IMR-90 (cell line): ENCODE results near the gene TBC1D17. TPM values are rescaled to one million over a fixed set of nuclear protein-coding genes. Genes with fewer than 3 reads are reported as not detected.

Source experiments
- ATAC-seq: fragments of 200-7000 bp; cut with Tn5 transposase; 2 replicates; pipeline ENCODE4 v1.9.1; 2020; ENCODE audit warnings: low read depth, mild to moderate bottlenecking, moderate library complexity
- BruUV-seq: library from RNA; stranded (reverse); fragments of 400-500 nt; replicated peaks from 2 replicates; lab custom pipeline; 2021; lab: Mats Ljungman, UMichigan
- CTCF ChIA-PET: fragments of 300-600 bp; formaldehyde crosslinking; extraction: SDS; loops from one replicate; lab custom pipeline; 2021; ENCODE audit warnings: antibody characterized with exemption; lab: Yijun Ruan, JAX
- POLR2A ChIA-PET: fragments of 300-600 bp; sonication (Branson Sonifier 250); formaldehyde crosslinking; loops from one replicate; lab custom pipeline; 2022; ENCODE audit warnings: antibody characterized with exemption; ENCODE audit not compliant: unreplicated experiment; lab: Charles Lee
- DNase-seq: peaks from one replicate; pipeline ENCODE4 v3.0.0; 2013
- H2AFZ ChIP-seq: replicated peaks from 2 replicates; pipeline ENCODE3; 2013; ENCODE audit warnings: low read length, mild to moderate bottlenecking; ENCODE audit not compliant: poor library complexity
- H2AK5ac ChIP-seq: 2 replicates; pipeline ENCODE4 v1.6.1; 2013; ENCODE audit warnings: low read depth, low read length, inconsistent platforms
- H2AK9ac ChIP-seq: replicated peaks from 2 replicates; pipeline ENCODE3; 2013; ENCODE audit warnings: mild to moderate bottlenecking, low read depth, low read length, moderate library complexity; ENCODE audit not compliant: poor library complexity
- H2BK120ac ChIP-seq: 2 replicates; pipeline ENCODE4 v1.6.1; 2013; ENCODE audit warnings: low read depth, low read length, inconsistent platforms
- H2BK15ac ChIP-seq: 3 replicates; pipeline ENCODE4 v1.6.1; 2013; ENCODE audit warnings: low read depth, low read length, inconsistent platforms
- H2BK20ac ChIP-seq: 2 replicates; pipeline ENCODE4 v1.6.1; 2013; ENCODE audit warnings: low read depth, mild to moderate bottlenecking, inconsistent platforms, low read length, moderate library complexity
- H2BK5ac ChIP-seq: 2 replicates; pipeline ENCODE4 v1.6.1; 2013; ENCODE audit warnings: mild to moderate bottlenecking, low read depth, low read length, inconsistent platforms; ENCODE audit not compliant: poor library complexity, severe bottlenecking
- H3K14ac ChIP-seq: replicated peaks from 2 replicates; pipeline ENCODE4 v1.6.1; 2013; ENCODE audit warnings: low read depth, low read length, inconsistent platforms
- H3K18ac ChIP-seq: 2 replicates; pipeline ENCODE4 v1.6.1; 2013; ENCODE audit warnings: low read depth, low read length, control low read depth
- H3K23ac ChIP-seq: 2 replicates; pipeline ENCODE4 v1.6.1; 2013; ENCODE audit warnings: low read depth, low read length, inconsistent platforms
- H3K27ac ChIP-seq: 2 replicates; pipeline ENCODE4 v1.5.1; 2013; ENCODE audit warnings: mild to moderate bottlenecking, control low read depth, low read length; ENCODE audit not compliant: insufficient read depth
- H3K27me3 ChIP-seq: 2 replicates; pipeline ENCODE4 v1.6.1; 2013; ENCODE audit warnings: low read length; ENCODE audit not compliant: control insufficient read depth, insufficient read depth
- H3K36me3 ChIP-seq: 2 replicates; pipeline ENCODE4 v1.6.1; 2013; ENCODE audit warnings: low read length, mixed read lengths; ENCODE audit not compliant: control insufficient read depth, insufficient read depth
- H3K4ac ChIP-seq: 2 replicates; pipeline ENCODE4 v1.6.1; 2013; ENCODE audit warnings: low read depth, low read length, inconsistent platforms
- H3K4me1 ChIP-seq: 2 replicates; pipeline ENCODE4 v1.6.1; 2013; ENCODE audit warnings: low read length, mixed read lengths; ENCODE audit not compliant: control insufficient read depth, insufficient read depth
- H3K4me2 ChIP-seq: 2 replicates; pipeline ENCODE4 v1.6.1; 2013; ENCODE audit warnings: low read depth, mild to moderate bottlenecking, control low read depth, low read length, moderate library complexity
- H3K4me3 ChIP-seq: 2 replicates; pipeline ENCODE4 v1.5.1; 2013; ENCODE audit warnings: low read depth, mild to moderate bottlenecking, control low read depth, low read length, moderate library complexity; ENCODE audit not compliant: insufficient read depth
- H3K56ac ChIP-seq: 2 replicates; pipeline ENCODE4 v1.6.1; 2013; ENCODE audit warnings: low read length, inconsistent platforms; ENCODE audit not compliant: insufficient read depth; ENCODE audit errors: extremely low read depth
- H3K79me1 ChIP-seq, 2 experiments: 2 replicates each; pipeline ENCODE4 v1.6.1; 2013; ENCODE audit warnings: low read length in 2 of 2, inconsistent platforms in 1 of 2, low read depth in 1 of 2
- H3K9ac ChIP-seq: 2 replicates; pipeline ENCODE4 v1.6.1; 2013; ENCODE audit warnings: low read depth, low read length, control low read depth
- H3K9me1 ChIP-seq: 2 replicates; pipeline ENCODE4 v1.6.1; 2013; ENCODE audit warnings: low read length, inconsistent platforms; ENCODE audit not compliant: insufficient read depth
- H3K9me3 ChIP-seq: 2 replicates; pipeline ENCODE4 v1.6.1; 2013; ENCODE audit warnings: low read length; ENCODE audit not compliant: control insufficient read depth, insufficient read depth
- H4K20me1 ChIP-seq: 2 replicates; pipeline ENCODE4 v1.6.1; 2013; ENCODE audit warnings: low read length, inconsistent platforms; ENCODE audit not compliant: insufficient read depth
- H4K5ac ChIP-seq: 2 replicates; pipeline ENCODE4 v1.6.1; 2013; ENCODE audit warnings: mild to moderate bottlenecking, low read depth, low read length, control low read depth
- H4K8ac ChIP-seq, 2 experiments: 2 replicates each; pipeline ENCODE4 v1.6.1; 2013; ENCODE audit warnings: low read depth in 2 of 2, low read length in 2 of 2, control low read depth in 1 of 2, inconsistent platforms in 1 of 2
- H4K91ac ChIP-seq: 2 replicates; pipeline ENCODE4 v1.6.1; 2013; ENCODE audit warnings: low read depth, low read length, inconsistent platforms; ENCODE audit not compliant: insufficient read depth
- CHD1 ChIP-seq: IDR thresholded peaks from 2 replicates; pipeline ENCODE4 v1.6.1; 2012; ENCODE audit warnings: low read depth, low read length, improper control_type of control experiment
- MAFK ChIP-seq: IDR thresholded peaks from 2 replicates; pipeline ENCODE4 v1.6.1; 2012; ENCODE audit warnings: low read depth, low read length, improper control_type of control experiment
- MAZ ChIP-seq: IDR thresholded peaks from 2 replicates; pipeline ENCODE4 v1.6.1; 2012; ENCODE audit warnings: low read depth, mild to moderate bottlenecking, low read length, improper control_type of control experiment, moderate library complexity, borderline replicate concordance
- NFE2L2 ChIP-seq: fragments of 150-350 bp; IDR thresholded peaks from 2 replicates; pipeline ENCODE4 v1.6.1; 2016; ENCODE audit warnings: low read depth, mild to moderate bottlenecking, low read length
- POLR2A ChIP-seq: IDR thresholded peaks from 2 replicates; pipeline ENCODE4 v1.6.1; 2012; ENCODE audit warnings: mild to moderate bottlenecking, low read depth, low read length
- RCOR1 ChIP-seq: IDR thresholded peaks from 2 replicates; pipeline ENCODE4 v1.6.1; 2012; ENCODE audit warnings: mild to moderate bottlenecking, low read length, improper control_type of control experiment; ENCODE audit not compliant: insufficient replicate concordance
- SMC3 ChIP-seq: fragments of 150-350 bp; IDR thresholded peaks from 2 replicates; pipeline ENCODE4 v1.6.1; 2016; ENCODE audit warnings: low read depth, mild to moderate bottlenecking, antibody characterized with exemption, low read length, moderate library complexity
- WGBS, 2 experiments: methylation state at CpG; one replicate each; pipeline versions ENCODE4 v1.1.5 to v1.1.7; 2013; ENCODE audit warnings: missing lambda C conversion rate in 2 of 2; ENCODE audit not compliant: insufficient read length in 1 of 2; ENCODE audit errors: extremely low coverage in 2 of 2; 5-methylcytosine and 5-hydroxymethylcytosine counted together
- dilution Hi-C: fragments of 300-500 bp; cut with HindIII; formaldehyde crosslinking; loops from one replicate; pipeline ENCODE4 v1.14.3; 2018; ENCODE audit warnings: low sequenced_read_pairs; ENCODE audit not compliant: unreplicated experiment
- in situ Hi-C: fragments of 300-500 bp; cut with MboI; formaldehyde crosslinking; loops from 3 replicates; pipeline ENCODE4 v1.14.3; 2019; ENCODE audit warnings: low sequenced_read_pairs, inconsistent platforms, mixed read lengths
- intact Hi-C: fragments of 100-400 bp; cut with micrococcal nuclease; formaldehyde crosslinking; loops from 2 replicates; pipeline ENCODE4 v1.10.0; 2022
- polyA plus RNA-seq, 3 experiments: library from polyadenylated mRNA; depleted of rRNA; stranded (reverse); fragments of >200 nt; gene quantifications; 2 replicates each; pipeline ENCODE4 v1.2.3, GENCODE V29; 2012; ENCODE audit warnings: low replicate concordance in 1 of 3
- total RNA-seq: library from RNA; depleted of rRNA; stranded (reverse); fragments of >200 nt; gene quantifications from 2 replicates; pipeline ENCODE4 v1.2.3, GENCODE V29; 2012
- TF ChIP-seq, protein P1 (sequence below): fragments of 150-350 bp; IDR thresholded peaks from 2 replicates; pipeline ENCODE4 v1.6.1; 2017; ENCODE audit warnings: mild to moderate bottlenecking, antibody characterized with exemption, low read length, low read depth
- TF ChIP-seq, protein P2 (sequence below): fragments of 150-350 bp; IDR thresholded peaks from 2 replicates; pipeline ENCODE4 v1.6.1; 2016; ENCODE audit warnings: low read depth, mild to moderate bottlenecking, low read length, moderate library complexity, borderline replicate concordance

The TBC1D17 gene
- total and polyA plus RNA-seq, 2 of the 4 experiments (the other 2 are of a cell fraction): 1.1 to 27.8 TPM

DNA sequence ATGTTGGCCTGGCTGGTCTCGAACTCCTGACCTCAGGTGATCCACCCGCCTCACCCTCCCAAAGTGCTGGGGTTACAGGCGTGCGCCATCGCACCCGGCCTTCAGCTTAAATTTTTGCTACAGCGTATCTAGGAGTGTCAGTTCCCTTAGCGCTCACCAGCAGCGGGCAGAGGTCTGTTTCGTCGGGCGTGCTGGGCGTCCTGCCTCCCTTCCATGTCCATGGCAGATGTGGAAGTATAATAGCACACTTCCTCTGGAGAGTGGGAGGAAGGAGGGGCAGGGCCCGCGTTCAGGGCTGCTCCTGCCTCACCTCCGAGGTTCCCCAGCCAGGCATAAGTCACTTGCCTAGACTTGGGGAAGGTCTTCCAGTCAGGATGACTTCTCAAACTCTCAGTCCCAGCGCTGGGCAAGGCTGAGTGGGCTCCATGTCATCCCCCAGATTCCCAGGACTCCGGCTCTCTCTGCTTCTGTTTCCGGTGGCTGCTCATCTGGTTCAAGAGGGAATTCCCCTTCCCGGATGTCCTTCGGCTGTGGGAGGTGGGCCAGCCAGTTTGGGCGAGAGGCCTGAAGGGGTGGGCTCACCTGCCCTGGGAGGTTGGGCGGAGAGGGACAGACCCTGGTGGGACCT lies 9.6 kb downstream of the TBC1D17 start:
- H3K79me1 ChIP-seq: peaks cover 0 to 6% of the 10 kb centered on the region in 2 experiments; a peak in 1 of 4 replicates
- H3K4me3 ChIP-seq: no peak overlapping the region
- H3K56ac ChIP-seq: no peak overlapping the region
- H2AFZ ChIP-seq: no peak overlapping the region
- H3K27ac ChIP-seq: no peak overlapping the region
- H2AK9ac ChIP-seq: no peak overlapping the region
- no peaks in the 10 kb centered on the region for H4K20me1 ChIP-seq
- no peak overlapping the region for H2BK120ac ChIP-seq
- no peak overlapping the region for H3K23ac ChIP-seq
- no peak overlapping the region for H3K4ac ChIP-seq
- H3K9me3 ChIP-seq: peaks cover 6% of the 10 kb centered on the region; the same call in 1 of the 2 replicates
- DNase-seq (no peak), ATAC-seq (no peak)
- H4K5ac ChIP-seq: no peak overlapping the region
- H3K9ac ChIP-seq: no peak overlapping the region
- 87% methylated on average over 9 of the region's 23 CpGs; no CpG with 5 or more reads in 1 of the 2 experiments for WGBS, 2 experiments
- in situ Hi-C loops: no loop called here
- no peak overlapping the region for H2BK15ac ChIP-seq
- no peak overlapping the region for H2BK20ac ChIP-seq
- no peak overlapping the region for H3K14ac ChIP-seq
- CTCF ChIA-PET: no interaction called here
- no peak overlapping the region for H3K4me2 ChIP-seq
- BruUV-seq: no TSS peak
- H3K18ac ChIP-seq: no peak overlapping the region
- H4K8ac ChIP-seq: no peak overlapping the region
- peaks cover 3% of the 10 kb centered on the region; the same call in 1 of the 2 replicates for H3K27me3 ChIP-seq
- no peak overlapping the region for H2AK5ac ChIP-seq
- intact Hi-C loops: no loop called here
- dilution Hi-C loops: no loop called here
- TF ChIP-seq NFE2L2 (no peak), POLR2A (no peak), MAFK (no peak), SMC3 (no peak), RCOR1 (no peak), CHD1 (no peak), MAZ (no peak)
- TF ChIP-seq, protein P1, sequence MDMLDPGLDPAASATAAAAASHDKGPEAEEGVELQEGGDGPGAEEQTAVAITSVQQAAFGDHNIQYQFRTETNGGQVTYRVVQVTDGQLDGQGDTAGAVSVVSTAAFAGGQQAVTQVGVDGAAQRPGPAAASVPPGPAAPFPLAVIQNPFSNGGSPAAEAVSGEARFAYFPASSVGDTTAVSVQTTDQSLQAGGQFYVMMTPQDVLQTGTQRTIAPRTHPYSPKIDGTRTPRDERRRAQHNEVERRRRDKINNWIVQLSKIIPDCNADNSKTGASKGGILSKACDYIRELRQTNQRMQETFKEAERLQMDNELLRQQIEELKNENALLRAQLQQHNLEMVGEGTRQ: no peak
- TF ChIP-seq, protein P2, sequence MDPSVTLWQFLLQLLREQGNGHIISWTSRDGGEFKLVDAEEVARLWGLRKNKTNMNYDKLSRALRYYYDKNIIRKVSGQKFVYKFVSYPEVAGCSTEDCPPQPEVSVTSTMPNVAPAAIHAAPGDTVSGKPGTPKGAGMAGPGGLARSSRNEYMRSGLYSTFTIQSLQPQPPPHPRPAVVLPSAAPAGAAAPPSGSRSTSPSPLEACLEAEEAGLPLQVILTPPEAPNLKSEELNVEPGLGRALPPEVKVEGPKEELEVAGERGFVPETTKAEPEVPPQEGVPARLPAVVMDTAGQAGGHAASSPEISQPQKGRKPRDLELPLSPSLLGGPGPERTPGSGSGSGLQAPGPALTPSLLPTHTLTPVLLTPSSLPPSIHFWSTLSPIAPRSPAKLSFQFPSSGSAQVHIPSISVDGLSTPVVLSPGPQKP: no peak
- H4K91ac ChIP-seq: no peak overlapping the region
- POLR2A ChIA-PET: no interaction called here
- H3K9me1 ChIP-seq: no peaks in the 10 kb centered on the region
- no peak overlapping the region for H2BK5ac ChIP-seq
- peaks cover 2% of the 10 kb centered on the region; the same call in 1 of the 2 replicates for H3K4me1 ChIP-seq
- peaks cover 39% of the 10 kb centered on the region for H3K36me3 ChIP-seq
